Measurements from ENCODE around the gene MARK4. TPM values are rescaled to one million over a fixed set of nuclear protein-coding genes. Genes with fewer than 3 reads are reported as not detected.

Gene MARK4
- total and polyA plus RNA-seq, 5 donors from 2014 or later = 0.38 to 61.0 (median 1.1) TPM

DNA sequence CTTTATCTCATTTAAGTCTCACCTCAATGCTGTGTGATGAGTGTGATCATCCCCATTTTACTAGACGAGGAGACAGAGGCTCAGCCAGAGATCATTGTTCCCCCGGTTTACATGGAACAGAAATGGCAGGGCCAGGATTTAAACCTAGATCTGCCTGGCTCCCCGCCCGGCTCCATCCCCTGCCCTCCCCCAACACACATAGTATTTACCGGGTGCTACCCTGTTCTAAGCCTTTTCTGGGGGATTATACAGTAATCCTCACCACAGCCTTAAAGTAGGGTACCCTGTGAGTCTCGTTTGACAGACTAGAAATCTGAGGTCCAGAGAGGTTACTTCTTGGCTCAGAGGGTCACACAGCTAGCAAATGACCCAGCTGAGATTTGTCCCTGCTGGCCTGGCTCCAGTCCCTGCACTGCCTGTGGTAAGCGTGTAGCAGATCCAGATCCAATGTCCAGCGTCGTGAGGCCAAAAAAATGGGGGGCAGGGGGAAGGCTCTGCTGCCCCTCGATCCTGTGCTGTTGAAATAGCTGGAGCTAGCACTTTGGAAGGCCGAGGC is 85.7 kb downstream of the MARK4 start:
- H3K9me3 Mint-ChIP-seq = peaks cover 0 to 4% (median 0%) of the 10 kb centered on the region in 7 donors
- DNase-seq = no peak
- H3K27me3 Mint-ChIP-seq = peaks cover 32% of the 10 kb centered on the region
- ATAC-seq (ENCODE audit: low read depth in 2 of 2) = no peak
- H3K4me3 Mint-ChIP-seq = no peak overlapping the region
- no peak overlapping the region for H3K4me3 ChIP-seq (ENCODE audit: low read depth, low read length)
- H3K4me1 Mint-ChIP-seq = peaks cover 0 to 12% (median 6%) of the 10 kb centered on the region in 4 donors
- no peaks in the 10 kb centered on the region for H3K27me3 ChIP-seq (ENCODE audit: control insufficient read depth, insufficient read depth, low read length)
- peaks cover 10% of the 10 kb centered on the region for H3K4me1 ChIP-seq (ENCODE audit: control insufficient read depth, insufficient read depth, low read length, poor library complexity, severe bottlenecking)
- H3K36me3 Mint-ChIP-seq = no peaks in the 10 kb centered on the region
- H3K9me3 ChIP-seq (ENCODE audit: control insufficient read depth in 2 of 2, low read length in 2 of 2) = no peaks in the 10 kb centered on the region
- H3K36me3 ChIP-seq (ENCODE audit: control insufficient read depth, insufficient read depth, low read length) = no peaks in the 10 kb centered on the region
- H3K27ac ChIP-seq (ENCODE audit: insufficient read depth, low read length, poor library complexity, severe bottlenecking) = no peak overlapping the region
- H3K27ac Mint-ChIP-seq = no peak overlapping the region

DNA sequence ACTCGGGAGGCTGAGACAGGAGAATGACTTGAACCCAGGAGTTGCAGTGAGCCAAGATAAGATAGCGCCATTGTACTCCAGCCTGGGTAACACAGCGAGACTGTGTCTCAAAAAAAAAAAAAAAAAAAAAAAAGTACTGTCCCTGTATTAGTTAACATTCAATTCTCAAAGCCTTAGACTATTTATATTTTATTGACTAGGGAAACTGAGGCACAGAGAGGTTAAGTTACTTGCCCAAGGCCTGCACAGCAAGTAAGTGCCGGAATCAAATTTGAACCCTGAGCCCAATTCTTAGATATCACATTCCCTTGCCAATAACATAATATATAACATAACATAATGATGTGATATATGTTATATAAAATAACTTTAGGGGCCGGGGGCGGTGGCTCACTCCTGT is 88.6 kb downstream of the MARK4 start:
- no peaks in the 10 kb centered on the region for H3K36me3 Mint-ChIP-seq
- Histone ChIP-seq H3K27ac (ENCODE audit: insufficient read depth, low read length, poor library complexity, severe bottlenecking) (no peak overlapping the region), H3K4me1 (ENCODE audit: control insufficient read depth, insufficient read depth, low read length, poor library complexity, severe bottlenecking) (peaks cover 10% of the 10 kb centered on the region), H3K4me3 (ENCODE audit: low read depth, low read length) (no peak overlapping the region), H3K36me3 (ENCODE audit: control insufficient read depth, insufficient read depth, low read length) (no peaks in the 10 kb centered on the region), H3K9me3 (ENCODE audit: control insufficient read depth in 2 of 2, low read length in 2 of 2) (no peaks in the 10 kb centered on the region), H3K27me3 (ENCODE audit: control insufficient read depth, insufficient read depth, low read length) (peaks cover 6% of the 10 kb centered on the region)
- no peak overlapping the region for H3K27ac Mint-ChIP-seq
- DNase-seq = no peak
- H3K27me3 Mint-ChIP-seq = peaks cover 32% of the 10 kb centered on the region
- peak overlapping the region in 1 of 4 donors; percentile 78 for H3K4me3 Mint-ChIP-seq
- H3K4me1 Mint-ChIP-seq = peaks cover 0 to 9% (median 6%) of the 10 kb centered on the region in 4 donors
- ATAC-seq (ENCODE audit: low read depth in 2 of 2) = no peak
- H3K9me3 Mint-ChIP-seq = peaks cover 0 to 4% (median 0%) of the 10 kb centered on the region in 7 donors

DNA sequence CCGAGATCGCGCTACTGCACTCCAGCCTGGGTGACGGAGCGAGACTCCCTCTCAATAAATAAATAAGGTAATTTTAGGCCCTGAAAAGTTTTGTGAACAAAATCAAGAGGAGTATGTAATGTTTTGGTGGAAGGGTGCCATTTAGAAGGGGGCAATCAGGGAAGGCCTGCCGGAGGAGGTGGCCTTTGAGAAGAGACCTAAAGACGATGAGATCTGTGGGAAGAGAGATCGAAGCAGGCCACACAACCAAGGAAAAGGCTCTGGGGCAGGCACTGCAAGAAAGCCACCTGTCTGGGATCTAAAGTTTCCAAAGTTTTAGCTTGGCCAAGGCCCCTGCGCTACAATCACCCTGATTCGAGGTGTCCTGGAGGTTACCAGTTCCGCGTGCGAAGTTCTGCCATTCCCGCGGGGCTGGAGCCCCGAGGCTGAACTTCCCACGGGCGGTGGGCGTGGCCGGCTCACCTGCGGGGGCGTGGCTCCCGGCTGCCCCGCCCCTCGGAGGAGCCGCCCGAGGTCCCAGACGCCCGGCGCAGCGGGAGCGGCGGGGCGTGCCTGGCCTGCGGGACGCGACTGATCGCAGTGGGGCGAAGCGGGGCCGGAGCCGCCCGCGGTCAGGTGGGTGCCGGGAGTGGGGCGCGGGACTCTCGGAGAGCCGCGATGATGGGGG is 89.3 kb downstream of the MARK4 start, which contains the start of gene KLC3:
Gene KLC3, plus strand, starts transcription at position 519 of the 667 bp plus-strand sequence. CDS start 4,792 bp downstream, outside the sequence.
- Mint-ChIP-seq H3K36me3 (no peaks in the 10 kb centered on the region), H3K4me3 (peak within 1 kb of the TSS in 3 of 4 donors; percentile 69 to 78 (median 72)), H3K4me1 (peaks cover 0 to 9% (median 6%) of the 10 kb centered on the region in 4 donors), H3K9me3 (peaks cover 0 to 4% (median 0%) of the 10 kb centered on the region in 7 donors), H3K27ac (no peak within 1 kb of the TSS), H3K27me3 (peaks cover 32% of the 10 kb centered on the region)
- Histone ChIP-seq H3K27ac (ENCODE audit: insufficient read depth, low read length, poor library complexity, severe bottlenecking) (no peak within 1 kb of the TSS), H3K36me3 (ENCODE audit: control insufficient read depth, insufficient read depth, low read length) (no peaks in the 10 kb centered on the region), H3K4me1 (ENCODE audit: control insufficient read depth, insufficient read depth, low read length, poor library complexity, severe bottlenecking) (peaks cover 10% of the 10 kb centered on the region), H3K9me3 (ENCODE audit: control insufficient read depth in 2 of 2, low read length in 2 of 2) (no peaks in the 10 kb centered on the region), H3K27me3 (ENCODE audit: control insufficient read depth, insufficient read depth, low read length) (peaks cover 6% of the 10 kb centered on the region), H3K4me3 (ENCODE audit: low read depth, low read length) (no peak within 1 kb of the TSS)
- DNase-seq = peak in 2 of 3 donors; percentile 11 to 31
- no peak for ATAC-seq (ENCODE audit: low read depth in 2 of 2)

DNA sequence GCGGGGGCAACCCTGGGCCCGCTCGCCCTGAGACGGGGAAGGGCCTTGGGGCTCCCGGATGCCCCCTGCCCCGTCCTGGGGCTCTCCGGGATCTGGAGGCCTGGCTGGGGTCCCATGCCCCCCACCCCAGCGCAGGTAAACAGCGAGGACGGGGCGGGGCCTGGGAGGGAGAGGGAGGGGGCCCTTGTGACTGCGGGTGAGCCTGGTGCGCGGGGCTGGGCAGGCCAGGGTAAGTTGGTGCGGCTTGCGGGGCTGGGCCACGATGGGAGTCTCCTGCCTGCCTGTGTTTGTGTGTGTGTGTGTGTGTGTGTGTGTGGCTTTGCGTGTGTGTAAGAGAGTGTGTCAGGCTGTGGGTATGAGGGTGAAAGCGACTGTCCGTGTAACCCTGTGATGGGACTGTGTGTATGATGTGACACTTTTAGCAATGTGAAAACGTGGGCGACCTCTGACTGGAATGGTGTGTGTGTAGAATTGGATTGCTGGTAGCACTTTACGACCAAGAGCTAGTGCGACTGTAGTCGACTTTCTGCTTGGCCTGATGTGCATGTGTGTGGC is 89.9 kb downstream of the MARK4 start:
- H3K36me3 ChIP-seq (ENCODE audit: control insufficient read depth, insufficient read depth, low read length) = no peaks in the 10 kb centered on the region
- H3K27me3 ChIP-seq (ENCODE audit: control insufficient read depth, insufficient read depth, low read length) = peaks cover 6% of the 10 kb centered on the region
- Mint-ChIP-seq H3K4me3 (no peak overlapping the region), H3K27ac (no peak overlapping the region), H3K4me1 (peaks cover 0 to 9% (median 6%) of the 10 kb centered on the region in 4 donors), H3K27me3 (peaks cover 35% of the 10 kb centered on the region), H3K9me3 (peaks cover 0 to 4% (median 0%) of the 10 kb centered on the region in 7 donors), H3K36me3 (no peaks in the 10 kb centered on the region)
- no peak overlapping the region for H3K4me3 ChIP-seq (ENCODE audit: low read depth, low read length)
- peaks cover 10% of the 10 kb centered on the region for H3K4me1 ChIP-seq (ENCODE audit: control insufficient read depth, insufficient read depth, low read length, poor library complexity, severe bottlenecking)
- H3K9me3 ChIP-seq (ENCODE audit: control insufficient read depth in 2 of 2, low read length in 2 of 2) = no peaks in the 10 kb centered on the region
- ATAC-seq (ENCODE audit: low read depth in 2 of 2) (no peak), DNase-seq (no peak)
- H3K27ac ChIP-seq (ENCODE audit: insufficient read depth, low read length, poor library complexity, severe bottlenecking) = no peak overlapping the region

DNA sequence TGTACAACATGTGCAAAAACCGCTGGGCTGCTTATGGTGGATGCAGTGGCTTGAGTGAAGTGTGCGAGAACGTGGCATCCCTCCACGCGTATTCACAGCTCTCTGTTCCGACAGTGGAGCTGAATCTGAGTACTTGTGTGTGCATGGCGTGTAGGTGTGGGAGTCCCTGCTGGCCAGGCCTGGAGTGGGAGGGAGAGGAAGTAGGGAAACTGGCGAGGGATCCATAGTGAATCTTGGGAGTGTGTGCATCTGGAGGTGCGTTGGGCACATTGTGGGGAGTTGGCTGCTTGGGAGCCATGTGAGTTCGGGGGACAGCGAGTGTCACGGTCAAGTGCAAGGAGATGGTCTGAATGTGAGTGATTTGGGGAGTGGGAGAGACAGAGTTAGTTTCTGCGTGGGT is 91.8 kb downstream of the MARK4 start:
- ATAC-seq (ENCODE audit: low read depth in 2 of 2) = no peak
- Mint-ChIP-seq H3K9me3 (peaks cover 0 to 2% (median 0%) of the 10 kb centered on the region in 7 donors), H3K27ac (no peak overlapping the region), H3K4me1 (peaks cover 0 to 9% (median 6%) of the 10 kb centered on the region in 4 donors), H3K36me3 (no peaks in the 10 kb centered on the region), H3K27me3 (peaks cover 28% of the 10 kb centered on the region), H3K4me3 (no peak overlapping the region)
- H3K27me3 ChIP-seq (ENCODE audit: control insufficient read depth, insufficient read depth, low read length) = peaks cover 6% of the 10 kb centered on the region
- H3K4me3 ChIP-seq (ENCODE audit: low read depth, low read length) = no peak overlapping the region
- H3K27ac ChIP-seq (ENCODE audit: insufficient read depth, low read length, poor library complexity, severe bottlenecking) = no peak overlapping the region
- H3K9me3 ChIP-seq (ENCODE audit: control insufficient read depth in 2 of 2, low read length in 2 of 2) = no peaks in the 10 kb centered on the region
- no peak for DNase-seq
- H3K36me3 ChIP-seq (ENCODE audit: control insufficient read depth, insufficient read depth, low read length) = no peaks in the 10 kb centered on the region
- peaks cover 10% of the 10 kb centered on the region for H3K4me1 ChIP-seq (ENCODE audit: control insufficient read depth, insufficient read depth, low read length, poor library complexity, severe bottlenecking)

DNA sequence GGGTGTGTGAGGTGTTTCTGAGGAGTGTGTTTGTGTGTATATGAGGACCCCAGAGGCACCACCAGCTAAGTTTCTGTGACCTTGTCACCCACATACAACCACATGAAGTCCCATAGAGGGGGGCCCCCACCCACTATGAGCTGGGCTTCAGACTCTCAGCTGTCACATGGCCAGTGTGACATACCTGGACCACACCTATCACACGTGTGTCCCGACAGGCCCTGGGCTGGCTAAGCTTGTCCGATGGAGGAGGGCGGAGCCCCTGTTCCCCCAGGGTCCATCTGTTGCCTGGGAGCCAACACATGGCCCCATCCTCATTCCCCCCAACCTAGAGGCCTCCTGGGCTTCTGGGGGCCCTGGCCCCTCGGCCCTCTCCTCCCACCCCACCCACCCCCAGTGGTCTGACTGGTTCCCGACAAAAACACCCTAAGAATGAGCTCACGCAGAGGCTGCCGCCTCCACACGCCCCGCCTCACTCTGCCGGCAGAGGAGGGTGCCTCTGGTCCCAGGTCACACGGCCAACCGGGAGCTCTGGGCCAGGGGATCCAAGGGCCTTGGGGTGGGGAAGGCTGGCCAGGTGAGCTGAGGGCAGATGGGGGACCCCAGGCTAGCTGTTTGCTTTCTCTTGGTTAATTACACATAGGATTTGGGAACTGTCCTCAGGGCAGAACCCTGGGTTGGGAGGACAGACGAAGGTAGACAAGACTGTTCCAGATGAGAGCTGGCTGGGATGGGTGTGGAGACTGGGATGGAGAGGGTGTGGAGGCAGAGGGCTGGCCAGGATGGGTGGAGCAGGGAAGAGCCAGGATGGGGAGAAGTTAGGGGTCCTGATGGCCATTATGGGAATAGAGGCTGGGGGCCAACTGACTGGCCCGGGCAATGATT is 93.8 kb downstream of the MARK4 start:
- Histone ChIP-seq H3K4me1 (ENCODE audit: control insufficient read depth, insufficient read depth, low read length, poor library complexity, severe bottlenecking) (peaks cover 10% of the 10 kb centered on the region), H3K36me3 (ENCODE audit: control insufficient read depth, insufficient read depth, low read length) (no peaks in the 10 kb centered on the region), H3K27me3 (ENCODE audit: control insufficient read depth, insufficient read depth, low read length) (peaks cover 6% of the 10 kb centered on the region), H3K4me3 (ENCODE audit: low read depth, low read length) (no peak overlapping the region), H3K27ac (ENCODE audit: insufficient read depth, low read length, poor library complexity, severe bottlenecking) (no peak overlapping the region), H3K9me3 (ENCODE audit: control insufficient read depth in 2 of 2, low read length in 2 of 2) (no peaks in the 10 kb centered on the region)
- no peak for DNase-seq
- Mint-ChIP-seq H3K27me3 (peaks cover 11% of the 10 kb centered on the region), H3K9me3 (peaks cover 0 to 2% (median 0%) of the 10 kb centered on the region in 7 donors), H3K36me3 (peaks cover 2% of the 10 kb centered on the region), H3K27ac (peak overlapping the region in 1 of 3 donors; percentile 40), H3K4me3 (no peak overlapping the region), H3K4me1 (peaks cover 0 to 5% (median 3%) of the 10 kb centered on the region in 4 donors)
- no peak for ATAC-seq (ENCODE audit: low read depth in 2 of 2)

DNA sequence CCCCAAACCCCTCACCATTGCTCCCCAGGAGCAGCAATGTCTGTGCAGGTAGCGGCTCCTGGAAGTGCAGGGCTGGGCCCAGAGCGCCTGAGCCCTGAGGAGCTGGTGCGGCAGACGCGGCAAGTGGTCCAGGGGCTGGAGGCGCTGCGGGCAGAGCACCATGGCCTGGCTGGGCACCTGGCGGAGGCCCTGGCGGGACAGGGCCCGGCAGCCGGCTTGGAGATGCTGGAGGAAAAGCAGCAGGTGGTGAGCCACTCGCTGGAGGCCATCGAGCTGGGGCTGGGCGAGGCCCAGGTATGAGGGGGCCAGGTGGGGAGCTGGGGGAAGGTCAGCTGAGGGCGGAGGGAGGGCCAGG is 94.4 kb downstream of the MARK4 start:
- Mint-ChIP-seq H3K27ac (no peak overlapping the region), H3K27me3 (peaks cover 6% of the 10 kb centered on the region), H3K9me3 (no peaks in the 10 kb centered on the region), H3K36me3 (peaks cover 5% of the 10 kb centered on the region), H3K4me1 (no peaks in the 10 kb centered on the region), H3K4me3 (no peak overlapping the region)
- H3K9me3 ChIP-seq (ENCODE audit: control insufficient read depth in 2 of 2, low read length in 2 of 2) = no peaks in the 10 kb centered on the region
- no peak overlapping the region for H3K27ac ChIP-seq (ENCODE audit: insufficient read depth, low read length, poor library complexity, severe bottlenecking)
- peaks cover 7% of the 10 kb centered on the region for H3K4me1 ChIP-seq (ENCODE audit: control insufficient read depth, insufficient read depth, low read length, poor library complexity, severe bottlenecking)
- H3K27me3 ChIP-seq (ENCODE audit: control insufficient read depth, insufficient read depth, low read length) = peaks cover 6% of the 10 kb centered on the region
- no peak overlapping the region for H3K4me3 ChIP-seq (ENCODE audit: low read depth, low read length)
- DNase-seq (no peak), ATAC-seq (ENCODE audit: low read depth in 2 of 2) (no peak)
- H3K36me3 ChIP-seq (ENCODE audit: control insufficient read depth, insufficient read depth, low read length) = no peaks in the 10 kb centered on the region

Measured in CD4-positive, CD25-positive, alpha-beta regulatory T cell (primary cell).